Posterior cingulate gyrus (tissue), 11 donors: ENCODE data around the gene PSME1.
"Not testable (repeated sequence)": the region's sequence is repeated elsewhere in the genome, so short reads cannot be mapped to it uniquely, and the experiment has no call there.

ENCODE experiments used
- DNase-seq, 10 donors: peaks; one replicate each; pipeline versions ENCODE4 v3.0.0 to v3.0.0-alpha.2; 2020 to 2021; ENCODE audit warnings: mixed read lengths in 3 of 10
- intact Hi-C: fragments of 100-400 bp; cut with DNase I; formaldehyde crosslinking; loops from one replicate; pipeline ENCODE4 v1.15.1; 2023

The PSME1 gene

DNA sequence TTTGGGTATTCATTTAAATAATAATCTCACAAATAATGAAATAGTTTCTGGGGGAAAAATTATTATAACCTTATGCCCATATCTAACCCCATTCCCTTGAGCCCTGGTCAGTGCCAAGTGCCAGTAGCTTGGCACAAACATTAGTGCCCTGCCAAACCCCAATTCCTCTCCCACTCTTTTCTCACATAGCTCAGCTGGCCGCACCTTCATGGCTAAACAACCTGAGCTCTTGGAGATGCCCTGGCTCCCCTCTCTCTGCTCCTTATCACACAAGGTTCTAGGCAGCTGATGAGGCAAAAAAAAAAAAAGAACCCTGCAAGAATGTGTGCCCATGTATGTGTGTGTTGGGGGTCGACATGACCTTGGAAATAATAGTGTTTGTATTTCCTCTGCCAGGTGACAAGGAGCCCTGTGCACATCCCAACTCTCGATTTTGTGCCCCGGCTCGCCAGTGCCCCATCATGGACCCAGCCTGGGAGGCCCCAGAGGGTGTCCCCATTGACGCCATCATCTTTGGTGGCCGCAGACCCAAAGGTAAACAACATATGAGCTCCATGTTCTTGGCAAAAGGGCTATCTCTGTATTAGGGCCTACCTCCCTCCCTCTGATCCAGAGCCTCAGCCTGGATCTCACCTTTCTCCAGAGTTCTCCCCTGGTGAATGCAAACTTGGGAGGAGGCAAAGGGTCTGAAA is 33.5 kb upstream of the PSME1 start:
- DNase-seq: peak in 3 of 10 donors; percentile 5 to 63 (median 52)
- intact Hi-C loops: no loop called here

DNA sequence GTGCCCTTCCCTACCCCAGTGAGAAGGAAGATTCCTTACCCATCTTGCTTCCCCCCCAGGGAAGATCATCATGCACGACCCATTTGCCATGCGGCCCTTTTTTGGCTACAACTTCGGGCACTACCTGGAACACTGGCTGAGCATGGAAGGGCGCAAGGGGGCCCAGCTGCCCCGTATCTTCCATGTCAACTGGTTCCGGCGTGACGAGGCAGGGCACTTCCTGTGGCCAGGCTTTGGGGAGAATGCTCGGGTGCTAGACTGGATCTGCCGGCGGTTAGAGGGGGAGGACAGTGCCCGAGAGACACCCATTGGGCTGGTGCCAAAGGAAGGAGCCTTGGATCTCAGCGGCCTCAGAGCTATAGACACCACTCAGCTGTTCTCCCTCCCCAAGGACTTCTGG is 32.5 kb upstream of the PSME1 start:
- DNase-seq: peak in 2 of 10 donors; percentile 33 to 62
- intact Hi-C loops: no loop called here

DNA sequence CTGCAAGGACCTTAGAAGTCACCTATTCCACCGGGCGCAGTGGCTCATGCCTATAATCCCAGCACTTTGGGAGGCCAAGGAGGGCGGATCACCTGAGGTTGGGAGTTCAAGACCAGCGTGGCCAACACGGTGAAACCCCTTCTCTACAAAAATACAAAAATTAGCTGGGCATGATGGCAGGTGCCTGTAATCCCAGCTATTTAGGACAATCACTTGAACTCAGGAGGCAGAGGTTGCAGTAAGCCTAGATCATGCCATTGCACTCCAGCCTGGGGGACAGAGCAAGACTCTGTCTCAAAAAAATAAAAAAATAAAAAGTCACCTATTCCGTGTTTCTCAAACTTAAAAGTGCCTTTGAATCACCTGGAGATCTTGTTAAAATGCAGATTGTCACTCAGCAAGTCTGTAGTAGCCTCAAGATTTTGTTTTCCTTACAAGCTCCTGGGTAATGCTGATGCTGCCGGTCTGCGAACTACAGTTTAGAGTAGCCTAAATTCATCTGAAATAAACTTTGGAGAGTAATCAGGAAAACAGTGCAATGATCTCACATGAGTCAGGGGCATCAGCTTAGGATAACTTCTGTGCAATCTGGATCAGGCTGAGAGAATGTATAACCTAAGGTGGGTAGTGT is 30.3 kb upstream of the PSME1 start:
- peak in 1 of 10 donors; percentile 18 for DNase-seq
- intact Hi-C loops: not testable (repeated sequence)

DNA sequence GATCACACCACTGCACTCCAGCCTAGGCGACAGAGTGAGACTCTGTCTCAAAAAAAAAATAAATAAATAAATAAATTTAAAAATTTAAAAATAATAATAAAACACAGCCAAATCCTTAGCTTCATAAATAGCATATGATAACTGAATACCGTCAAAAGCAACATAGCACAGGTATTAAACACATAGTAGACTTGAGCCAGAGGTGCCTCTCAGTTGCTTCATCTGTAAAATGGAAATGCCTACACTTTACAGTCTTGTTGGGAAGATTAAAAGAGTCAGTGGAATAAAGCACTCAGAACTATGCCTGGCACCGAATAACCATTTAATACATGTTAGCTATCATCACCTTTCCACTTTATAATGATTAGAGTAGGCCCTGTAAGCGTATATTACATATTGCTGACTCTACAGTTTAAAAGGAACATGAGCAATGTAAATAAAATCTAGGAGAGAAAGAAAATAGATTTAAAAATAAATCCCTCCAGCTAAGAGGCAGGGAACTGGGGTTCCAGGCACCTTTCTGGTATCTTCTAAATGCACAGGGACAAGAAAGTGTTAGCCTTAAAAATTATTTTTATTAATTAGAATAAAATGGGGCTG is 29.2 kb upstream of the PSME1 start:
- no peak for DNase-seq
- intact Hi-C loops: no loop called here

DNA sequence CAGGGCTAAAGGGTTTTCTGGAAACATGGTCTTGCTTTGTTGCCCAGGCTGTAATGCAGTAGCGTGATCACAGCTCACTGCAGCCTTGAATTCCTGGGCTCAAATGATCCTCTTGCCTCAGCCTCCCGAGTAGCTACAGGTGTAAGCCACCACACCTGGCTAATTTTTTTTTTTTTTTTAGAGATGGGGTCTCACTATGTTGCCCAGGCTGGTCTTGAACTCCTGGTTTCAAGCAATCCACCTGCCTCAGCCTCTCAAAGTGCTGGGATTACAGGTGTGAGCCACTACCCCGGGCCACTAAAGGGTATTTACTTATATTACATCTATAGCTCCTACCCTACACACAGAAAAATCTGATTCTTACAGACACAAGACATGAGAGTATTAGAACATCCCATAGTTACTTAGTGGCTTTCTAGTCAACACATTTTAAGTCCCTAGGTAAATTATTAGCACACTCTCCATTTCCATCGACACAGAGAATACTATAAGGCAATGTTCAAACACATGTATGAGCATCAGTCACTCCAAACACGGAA is 27.6 kb upstream of the PSME1 start:
- DNase-seq: no peak
- intact Hi-C loops: no loop called here

DNA sequence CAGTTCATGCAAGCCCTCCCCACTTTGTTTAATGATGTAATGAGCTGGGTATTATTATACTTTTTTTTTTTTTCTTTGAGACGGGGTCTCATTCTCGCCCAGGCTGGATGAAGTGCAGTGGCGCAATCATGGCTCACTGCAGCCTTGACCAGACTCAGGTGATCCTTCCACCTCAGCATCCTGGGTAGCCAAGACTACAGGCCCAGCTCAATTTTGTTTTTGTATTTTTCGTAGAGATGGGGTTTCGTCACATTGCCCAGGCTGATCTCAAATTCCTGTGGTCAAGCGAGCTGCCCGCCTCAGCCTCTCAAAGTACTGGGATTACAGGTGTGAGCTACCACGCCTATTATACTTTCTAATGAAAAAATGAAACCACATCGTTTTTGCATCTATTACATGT is 25.9 kb upstream of the PSME1 start:
- DNase-seq: peak in 1 of 10 donors; percentile 34
- intact Hi-C loops: no loop called here

DNA sequence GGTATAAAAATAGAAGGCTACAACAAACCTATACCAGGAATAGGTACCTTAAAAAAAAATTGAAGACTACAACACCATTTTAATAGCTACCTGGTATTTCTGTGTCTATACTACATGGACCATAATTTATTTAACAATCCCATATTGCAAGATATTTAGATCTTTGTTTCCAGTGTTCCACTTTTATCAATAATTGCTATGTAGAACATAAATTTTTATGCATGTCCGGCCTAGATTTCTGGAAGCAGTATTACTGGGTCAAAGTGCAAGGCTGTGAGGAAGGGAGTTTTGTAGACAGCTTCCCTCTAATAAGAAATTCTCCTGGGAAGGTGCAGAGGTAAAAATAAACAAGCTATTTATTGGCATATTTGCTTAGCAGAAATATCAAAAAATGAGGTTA is 25.5 kb upstream of the PSME1 start:
- intact Hi-C loops: no loop called here
- no peak for DNase-seq

DNA sequence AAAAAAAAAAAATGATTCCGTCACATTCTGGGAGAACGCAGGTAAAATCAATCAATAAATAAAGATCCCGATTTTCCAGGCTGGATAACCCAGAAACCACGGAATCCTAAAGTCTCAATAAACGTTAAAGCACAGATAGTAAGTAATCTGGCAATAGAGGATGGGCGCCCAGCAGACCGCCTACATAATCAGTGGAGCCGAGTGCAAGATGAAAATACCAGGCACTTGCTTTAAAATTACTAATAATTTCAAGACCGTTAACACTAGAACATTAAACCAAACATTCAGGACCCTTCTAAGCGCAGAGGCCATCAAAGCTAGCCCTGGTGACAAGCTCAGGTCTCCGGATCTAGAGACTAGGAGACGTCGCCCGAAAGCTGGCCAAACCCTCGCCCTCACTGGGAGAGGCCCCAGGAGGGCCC is 22.6 kb upstream of the PSME1 start:
- intact Hi-C loops: no loop called here
- peak in 1 of 10 donors; percentile 55 for DNase-seq

DNA sequence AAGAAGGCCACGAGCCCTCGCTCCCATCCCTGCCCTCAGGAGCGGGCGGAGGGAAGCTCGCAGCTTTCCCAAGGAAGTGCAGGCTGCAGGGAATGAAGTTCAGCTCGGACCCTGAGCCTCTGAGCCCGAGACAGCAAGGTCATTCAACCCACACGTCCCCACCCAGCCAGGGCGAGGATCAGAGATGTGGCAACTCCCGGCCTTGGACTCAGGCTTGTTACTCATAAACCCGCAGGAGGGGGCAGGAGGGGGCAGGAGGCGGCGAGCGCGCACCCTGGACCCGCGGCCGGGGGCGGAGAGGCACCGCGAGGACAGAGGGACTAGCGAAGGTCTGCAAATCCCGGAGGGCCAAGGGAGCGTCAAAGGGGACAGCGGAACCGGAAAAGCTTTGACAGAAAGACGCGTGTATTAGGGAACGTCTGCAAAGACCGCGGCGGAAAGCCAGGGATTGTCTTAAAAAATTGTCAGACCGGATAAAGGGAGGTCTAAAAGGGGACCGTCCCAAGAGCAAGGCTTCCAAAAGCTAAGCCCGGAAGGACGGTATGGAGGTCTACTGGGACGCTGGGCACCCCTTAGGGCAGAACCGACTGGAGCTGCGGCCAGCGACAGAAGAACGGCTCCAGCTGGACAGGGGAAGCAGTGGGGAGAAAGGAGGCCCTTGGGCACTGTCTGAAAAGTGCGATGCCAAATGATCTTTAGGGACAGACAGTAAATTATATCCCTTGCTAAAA is 22.0 kb upstream of the PSME1 start:
- DNase-seq: peak; percentile 63 to 96 (median 79)
- intact Hi-C loops: loop anchor here (1.0 to 2.0 kb wide), 3 partner anchors 27 to 47 kb away; partner anchors contain the start of genes EMC9, IRF9 and RNF31

DNA sequence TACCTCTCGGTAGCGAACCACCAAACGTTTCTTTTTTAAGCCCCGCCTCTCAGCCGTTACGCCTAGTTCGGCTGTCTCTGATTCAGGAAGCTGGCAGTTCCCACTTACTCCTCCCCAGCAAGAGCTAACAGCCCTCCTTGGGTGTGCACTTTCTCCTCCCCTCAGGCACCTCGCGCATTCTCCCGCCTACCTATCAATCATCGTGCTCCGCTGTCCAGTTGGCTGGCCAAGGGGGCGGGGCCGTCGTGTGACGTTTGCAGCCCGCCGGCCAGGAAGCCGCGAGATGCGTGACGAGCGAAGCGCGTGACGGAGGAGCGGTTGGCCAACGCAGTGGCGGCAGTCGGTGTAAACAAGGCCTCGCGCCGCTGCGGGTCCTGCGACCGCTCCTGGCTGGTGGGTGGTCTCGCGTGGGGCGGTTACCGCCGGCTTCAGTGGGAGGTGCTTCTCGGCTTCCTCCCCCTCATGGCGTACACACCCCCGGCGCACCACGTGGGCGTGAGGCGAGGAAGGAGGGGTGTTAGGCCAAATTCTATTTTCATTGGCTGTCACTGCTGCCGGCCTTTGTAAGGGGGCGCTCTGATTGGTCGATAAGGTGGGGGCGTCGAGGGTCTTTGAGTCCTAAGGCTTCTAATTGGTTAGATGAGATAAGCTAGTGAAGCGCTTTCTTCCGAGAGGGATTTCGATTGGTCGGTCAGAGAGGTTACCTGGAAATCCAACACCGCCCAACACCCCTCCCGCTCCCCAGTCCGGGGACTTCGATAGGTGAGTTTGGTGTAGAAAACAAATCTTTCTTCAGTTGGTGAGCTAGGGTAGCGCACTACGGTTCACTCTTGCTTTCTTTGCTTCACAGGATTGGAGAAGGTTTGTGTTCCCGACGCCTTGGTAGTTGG is 21.2 kb upstream of the PSME1 start, which contains the start of the genes DCAF11 and NRL:
DCAF11 (plus strand) TSS at position 246 of the 890 bp plus-strand sequence. CDS start 818 bp downstream, outside the sequence.
NRL (minus strand) TSS at position 418 of the 890 bp plus-strand sequence. CDS start 32,101 bp downstream, outside the sequence.
- intact Hi-C loops: loop anchor here (1.0 to 2.0 kb wide), 3 partner anchors 26 to 47 kb away; partner anchors contain the start of genes EMC9, IRF9 and RNF31
- DNase-seq: peak; percentile 96 to 100 (median 97)

DNA sequence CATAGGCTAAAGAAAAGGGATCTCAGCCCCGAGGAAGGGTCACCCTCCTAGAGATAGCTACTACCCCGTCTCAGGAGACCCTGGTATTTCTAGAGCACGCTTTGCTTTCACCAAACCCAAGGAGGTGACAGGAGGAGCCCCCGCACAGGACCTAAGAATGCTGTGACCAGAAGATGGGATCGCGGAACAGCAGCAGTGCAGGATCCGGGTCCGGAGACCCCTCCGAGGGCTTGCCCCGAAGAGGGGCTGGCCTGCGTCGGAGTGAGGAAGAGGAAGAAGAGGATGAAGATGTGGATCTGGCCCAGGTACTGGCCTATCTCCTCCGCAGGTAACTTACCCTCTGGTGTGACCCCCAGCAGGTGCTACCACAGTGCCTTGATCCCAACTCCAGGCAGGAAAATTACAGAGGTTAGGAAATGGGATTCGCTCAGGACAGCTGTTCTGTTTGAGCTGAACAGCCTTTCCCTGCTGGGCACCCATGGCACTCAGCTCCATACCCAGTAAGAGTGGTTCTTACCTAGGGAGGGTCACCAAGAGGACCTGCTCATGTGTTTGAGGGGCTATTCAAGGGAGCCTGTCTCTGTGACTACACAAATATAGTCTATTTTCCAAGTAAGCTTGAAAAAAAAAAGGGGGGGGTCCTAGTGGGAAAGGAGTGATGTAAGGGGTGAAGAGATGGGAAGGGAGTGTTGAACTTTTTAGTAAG is 20.4 kb upstream of the PSME1 start:
- peak in 2 of 10 donors; percentile 64 to 76 for DNase-seq
- intact Hi-C loops: loop anchor here (2.0 kb wide), 1 partner anchor 25 kb away; the partner anchor contains the start of gene EMC9

DNA sequence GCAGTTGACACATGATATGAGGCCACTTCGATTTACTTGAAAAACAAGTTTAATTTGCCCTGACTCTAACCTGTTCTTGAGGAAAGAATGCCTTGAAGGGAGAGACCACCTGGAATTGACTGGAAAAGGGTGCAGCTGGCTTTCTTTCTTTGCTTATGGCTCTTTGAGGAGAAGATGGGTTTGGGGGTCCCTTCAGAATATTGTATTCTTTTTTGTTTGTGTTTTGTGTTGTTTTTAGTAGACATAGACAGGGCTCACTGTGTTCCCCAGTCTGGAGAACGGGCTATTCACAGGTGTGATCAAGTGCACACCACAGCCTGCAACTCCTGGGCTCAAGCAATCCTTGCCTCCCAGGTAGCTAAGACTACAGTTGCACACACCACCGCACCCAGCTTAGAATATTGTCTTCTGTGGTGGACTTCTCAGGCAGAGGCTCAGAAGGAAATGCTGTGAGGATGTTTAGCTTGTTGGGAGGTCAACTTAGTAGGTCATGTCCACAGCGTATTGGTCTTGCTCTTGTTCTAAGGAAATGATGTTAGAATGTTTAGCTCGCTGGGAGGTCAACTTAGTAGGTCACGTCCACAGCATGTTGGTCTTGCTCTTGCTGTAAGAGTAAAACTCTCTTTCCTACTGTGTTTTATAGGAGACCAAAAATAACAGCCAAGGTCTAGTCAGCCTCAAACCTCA is 19.7 kb upstream of the PSME1 start:
- DNase-seq: peak in 1 of 10 donors; percentile 7
- intact Hi-C loops: no loop called here

DNA sequence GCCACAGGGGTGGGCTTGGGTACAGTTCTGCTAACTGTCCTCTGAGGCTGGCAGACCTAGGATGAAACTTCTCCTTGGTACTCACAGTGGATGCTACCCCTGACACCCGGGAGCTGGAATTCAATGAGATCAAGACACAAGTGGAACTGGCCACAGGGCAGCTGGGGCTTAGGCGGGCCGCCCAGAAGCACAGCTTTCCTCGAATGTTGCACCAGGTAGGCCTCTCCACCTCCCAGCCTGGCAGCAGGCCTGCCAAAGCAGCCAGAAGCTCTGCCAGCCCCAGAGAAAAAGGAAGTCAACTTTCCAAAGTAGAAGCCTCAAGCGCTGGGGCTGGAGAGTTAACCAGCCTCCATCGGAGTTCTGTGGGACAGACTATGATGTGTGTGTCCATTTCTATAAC is 18.8 kb upstream of the PSME1 start:
- peak in 2 of 10 donors; percentile 52 to 62 for DNase-seq
- intact Hi-C loops: no loop called here

DNA sequence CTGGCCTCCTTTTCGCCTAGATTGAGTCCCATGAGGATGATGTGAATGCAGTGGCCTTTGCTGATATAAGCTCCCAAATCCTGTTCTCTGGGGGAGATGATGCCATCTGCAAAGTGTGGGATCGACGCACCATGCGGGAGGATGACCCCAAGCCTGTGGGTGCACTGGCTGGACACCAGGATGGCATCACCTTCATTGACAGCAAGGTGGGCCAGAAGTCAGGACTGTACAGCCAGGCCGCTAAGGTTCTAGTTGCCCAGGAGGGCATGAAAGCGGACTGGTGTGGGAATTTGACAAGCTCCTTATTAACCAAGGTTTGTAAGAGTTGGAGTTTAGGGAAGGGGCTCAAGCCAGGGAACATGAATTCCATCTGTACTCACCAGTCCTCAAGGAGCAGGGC is 16.3 kb upstream of the PSME1 start:
- intact Hi-C loops: no loop called here
- peak in 3 of 10 donors; percentile 25 to 57 (median 33) for DNase-seq

DNA sequence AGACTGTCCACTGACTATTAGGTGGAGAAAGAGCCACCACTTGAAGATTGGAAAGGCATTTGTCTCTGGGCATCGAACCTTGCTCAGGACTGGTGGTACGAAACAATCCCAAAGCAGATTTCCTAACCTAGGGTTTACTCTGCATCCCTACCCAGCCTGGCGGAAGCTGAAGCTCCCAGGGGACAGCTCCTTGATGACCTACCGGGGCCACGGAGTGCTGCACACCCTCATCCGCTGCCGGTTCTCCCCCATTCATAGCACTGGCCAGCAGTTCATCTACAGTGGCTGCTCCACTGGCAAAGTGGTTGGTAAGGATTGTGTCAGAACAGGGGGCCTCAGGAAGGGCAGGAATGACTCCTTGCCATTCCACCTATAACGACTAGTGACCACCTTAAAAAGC is 14.8 kb upstream of the PSME1 start:
- intact Hi-C loops: no loop called here
- DNase-seq: peak in 2 of 10 donors; percentile 8 to 57

DNA sequence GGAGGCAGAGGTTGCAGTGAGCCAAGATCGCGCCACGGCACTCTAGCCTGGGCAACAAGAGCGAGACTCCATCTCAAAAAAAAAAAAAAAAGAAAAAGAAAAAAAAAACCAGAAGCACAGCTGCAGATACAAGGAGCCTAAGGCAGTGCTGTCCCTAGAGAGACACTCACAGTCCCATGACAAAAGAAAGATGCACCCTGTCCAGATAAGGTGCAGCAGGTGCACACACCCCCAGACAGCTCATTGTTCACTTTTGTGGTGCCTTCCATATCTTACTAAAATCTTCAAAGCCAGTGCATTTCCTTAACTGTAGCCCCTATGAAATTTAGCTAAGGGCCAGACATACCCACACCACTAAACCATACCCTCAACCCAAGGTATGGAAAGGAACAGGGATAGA is 13.6 kb upstream of the PSME1 start:
- intact Hi-C loops: no loop called here

DNA sequence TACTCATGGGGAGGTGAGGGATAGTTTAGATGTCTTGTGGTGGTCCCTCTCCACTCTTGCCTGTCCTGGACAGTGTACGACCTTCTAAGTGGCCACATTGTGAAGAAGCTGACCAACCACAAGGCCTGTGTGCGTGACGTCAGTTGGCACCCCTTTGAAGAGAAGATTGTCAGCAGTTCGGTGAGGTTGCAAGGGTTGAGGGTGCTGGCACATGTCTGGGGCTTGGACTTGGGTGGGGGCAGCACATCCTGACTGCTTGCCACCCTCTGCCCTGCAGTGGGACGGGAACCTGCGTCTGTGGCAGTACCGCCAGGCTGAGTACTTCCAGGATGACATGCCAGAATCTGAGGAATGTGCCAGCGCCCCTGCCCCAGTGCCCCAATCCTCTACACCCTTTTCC is 13.1 kb upstream of the PSME1 start:
- DNase-seq: peak in 1 of 10 donors; percentile 14
- intact Hi-C loops: no loop called here

More for the DNA sequence above, 13.6 kb upstream of the PSME1 start:
- DNase-seq: no peak
